Fibroblast of lung (primary cell): ENCODE results near the gene SPATC1L. TPM values are rescaled to one million over a fixed set of nuclear protein-coding genes. Genes with fewer than 3 reads are reported as not detected.
"Not testable (repeated sequence)": the region's sequence is repeated elsewhere in the genome, so short reads cannot be mapped to it uniquely, and the experiment has no call there.

Experiments used
- DNase-seq, 2 donors: peaks; one replicate each; pipeline versions ENCODE4 v3.0.0 to v3.0.0-alpha.2; 2010; ENCODE audit warnings: low read depth in 2 of 2
- H2AFZ ChIP-seq: 2 replicates; pipeline ENCODE4 v1.5.1; 2012; ENCODE audit warnings: low read length, control low read depth, inconsistent platforms
- H3K27ac ChIP-seq: 2 replicates; pipeline ENCODE4 v1.5.1; 2011; ENCODE audit warnings: low read length, control low read depth; ENCODE audit not compliant: insufficient read depth
- H3K27me3 ChIP-seq: 2 replicates; pipeline ENCODE4 v1.5.1; 2011; ENCODE audit warnings: mild to moderate bottlenecking, low read length; ENCODE audit not compliant: control insufficient read depth, insufficient read depth
- H3K36me3 ChIP-seq: 2 replicates; pipeline ENCODE4 v1.5.1; 2011; ENCODE audit warnings: low read length; ENCODE audit not compliant: control insufficient read depth, insufficient read depth
- H3K4me1 ChIP-seq: 2 replicates; pipeline ENCODE4 v1.5.1; 2011; ENCODE audit warnings: low read length; ENCODE audit not compliant: control insufficient read depth, insufficient read depth; ENCODE audit errors: extremely low read depth
- H3K4me2 ChIP-seq: 2 replicates; pipeline ENCODE4 v1.5.1; 2011; ENCODE audit warnings: low read length, control low read depth; ENCODE audit not compliant: insufficient read depth; ENCODE audit errors: extremely low read depth
- H3K4me3 ChIP-seq, 4 experiments: fragments of 200-600 bp in 1 of 4; sonication (generic) in 1 of 4; replicated peaks in 1 of 4; 2 replicates each; pipeline ENCODE4 v1.5.1; 2011 to 2016; ENCODE audit warnings: low read length in 4 of 4, low read depth in 3 of 4, mild to moderate bottlenecking in 3 of 4, control low read depth in 2 of 4, inconsistent platforms in 1 of 4, mixed read lengths in 1 of 4; ENCODE audit not compliant: insufficient read depth in 1 of 4; ENCODE audit errors: control extremely low read depth in 1 of 4
- H3K79me2 ChIP-seq: 2 replicates; pipeline ENCODE4 v1.5.1; 2012; ENCODE audit warnings: mild to moderate bottlenecking, low read length, inconsistent platforms; ENCODE audit not compliant: control insufficient read depth, insufficient read depth
- H3K9ac ChIP-seq: 2 replicates; pipeline ENCODE4 v1.5.1; 2011; ENCODE audit warnings: mild to moderate bottlenecking, low read length, control low read depth; ENCODE audit not compliant: insufficient read depth
- H3K9me3 ChIP-seq: 2 replicates; pipeline ENCODE4 v1.5.1; 2012; ENCODE audit warnings: low read depth, low read length; ENCODE audit not compliant: control insufficient read depth, insufficient read depth
- H4K20me1 ChIP-seq: 2 replicates; pipeline ENCODE4 v1.5.1; 2011; ENCODE audit warnings: low read length; ENCODE audit not compliant: control insufficient read depth, insufficient read depth; ENCODE audit errors: extremely low read depth
- EZH2 ChIP-seq: IDR thresholded peaks from 2 replicates; pipeline ENCODE4 v1.5.1; 2012; ENCODE audit warnings: low read length, control low read depth, mild to moderate bottlenecking; ENCODE audit errors: missing control alignments
- polyA plus RNA-seq, 2 donors: library from polyadenylated mRNA; depleted of rRNA in 1 of 2; stranded (reverse) in 1 of 2; unstranded in 1 of 2; fragments of >200 nt; gene quantifications; 2 replicates each; pipeline ENCODE4 v1.2.1, GENCODE V29; 2011 to 2012; ENCODE audit warnings: missing spikeins in 1 of 2
- total RNA-seq: library from RNA; depleted of rRNA; stranded (reverse); fragments of >200 nt; gene quantifications from 2 replicates; pipeline ENCODE4 v1.2.1, GENCODE V29; 2014
- TF ChIP-seq, protein P1 (sequence below), 2 donors: IDR thresholded peaks in 1 of 2; conservative IDR thresholded peaks in 1 of 2; 1 replicate in 1 of 2; 2 replicates in 1 of 2; pipeline ENCODE4 v1.5.1; 2011 to 2012; ENCODE audit warnings: low read length in 2 of 2, control low read depth in 1 of 2, inconsistent platforms in 1 of 2, low read depth in 1 of 2, mild to moderate bottlenecking in 1 of 2

The SPATC1L gene
- total and polyA plus RNA-seq, 2 donors (not counting 1 experiment from before 2014, with no cell fraction given): 2.9 to 9.6 TPM

GRCh38 chr21:46141767-46142581 lies 42.3 kb downstream of the SPATC1L start:
- H3K36me3 ChIP-seq: no peaks in the 10 kb centered on the region
- H3K4me2 ChIP-seq: no peak overlapping the region
- H4K20me1 ChIP-seq: no peaks in the 10 kb centered on the region
- no peak overlapping the region for H3K27ac ChIP-seq
- no peaks in the 10 kb centered on the region for H3K27me3 ChIP-seq
- H2AFZ ChIP-seq: no peak overlapping the region
- no peak overlapping the region for H3K9ac ChIP-seq
- no peak overlapping the region for H3K4me3 ChIP-seq
- no peaks in the 10 kb centered on the region for H3K9me3 ChIP-seq
- no peaks in the 10 kb centered on the region for H3K79me2 ChIP-seq
- no peak for TF ChIP-seq EZH2
- TF ChIP-seq, protein P1, sequence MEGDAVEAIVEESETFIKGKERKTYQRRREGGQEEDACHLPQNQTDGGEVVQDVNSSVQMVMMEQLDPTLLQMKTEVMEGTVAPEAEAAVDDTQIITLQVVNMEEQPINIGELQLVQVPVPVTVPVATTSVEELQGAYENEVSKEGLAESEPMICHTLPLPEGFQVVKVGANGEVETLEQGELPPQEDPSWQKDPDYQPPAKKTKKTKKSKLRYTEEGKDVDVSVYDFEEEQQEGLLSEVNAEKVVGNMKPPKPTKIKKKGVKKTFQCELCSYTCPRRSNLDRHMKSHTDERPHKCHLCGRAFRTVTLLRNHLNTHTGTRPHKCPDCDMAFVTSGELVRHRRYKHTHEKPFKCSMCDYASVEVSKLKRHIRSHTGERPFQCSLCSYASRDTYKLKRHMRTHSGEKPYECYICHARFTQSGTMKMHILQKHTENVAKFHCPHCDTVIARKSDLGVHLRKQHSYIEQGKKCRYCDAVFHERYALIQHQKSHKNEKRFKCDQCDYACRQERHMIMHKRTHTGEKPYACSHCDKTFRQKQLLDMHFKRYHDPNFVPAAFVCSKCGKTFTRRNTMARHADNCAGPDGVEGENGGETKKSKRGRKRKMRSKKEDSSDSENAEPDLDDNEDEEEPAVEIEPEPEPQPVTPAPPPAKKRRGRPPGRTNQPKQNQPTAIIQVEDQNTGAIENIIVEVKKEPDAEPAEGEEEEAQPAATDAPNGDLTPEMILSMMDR (conservative IDR thresholded peaks at IDR 0.05 in 1 of 2, IDR thresholded peaks at IDR 0.05 in 1 of 2; ENCODE audit: low read depth in 1 of 2, low read length in 2 of 2): no peak
- no peak for DNase-seq
- H3K4me1 ChIP-seq: peaks cover 3% of the 10 kb centered on the region

DNA sequence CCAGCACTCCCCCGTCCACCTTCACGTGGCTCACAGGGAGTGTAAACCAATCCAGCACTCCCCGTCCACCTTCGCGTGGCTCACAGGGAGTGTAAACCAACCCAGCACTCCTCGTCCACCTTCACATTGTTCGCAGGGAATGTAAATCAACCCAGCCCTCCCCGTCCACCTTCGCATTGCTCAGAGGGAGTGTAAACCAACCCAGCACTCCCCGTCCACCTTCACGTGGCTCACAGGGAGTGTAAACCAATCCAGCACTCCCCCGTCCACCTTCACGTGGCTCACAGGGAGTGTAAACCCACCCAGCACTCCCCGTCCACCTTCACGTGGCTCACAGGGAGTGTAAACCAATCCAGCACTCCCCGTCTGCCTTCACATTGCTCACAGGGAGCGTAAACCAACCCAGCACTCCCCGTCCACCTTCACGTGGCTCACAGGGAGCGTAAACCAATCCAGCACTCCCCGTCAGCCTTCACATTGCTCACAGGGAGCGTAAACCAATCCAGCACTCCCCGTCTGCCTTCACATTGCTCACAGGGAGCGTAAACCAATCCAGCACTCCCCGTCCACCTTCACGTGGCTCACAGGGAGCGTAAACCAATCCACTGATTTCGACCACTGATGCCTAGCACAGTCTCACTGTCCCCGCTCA lies 43.8 kb downstream of the SPATC1L start:
- not testable (repeated sequence) for DNase-seq, H3K4me1 ChIP-seq, H3K27ac ChIP-seq, H3K27me3 ChIP-seq, H4K20me1 ChIP-seq, H3K79me2 ChIP-seq, H3K9ac ChIP-seq, H3K4me3 ChIP-seq, H3K9me3 ChIP-seq, H2AFZ ChIP-seq, H3K4me2 ChIP-seq, H3K36me3 ChIP-seq

DNA sequence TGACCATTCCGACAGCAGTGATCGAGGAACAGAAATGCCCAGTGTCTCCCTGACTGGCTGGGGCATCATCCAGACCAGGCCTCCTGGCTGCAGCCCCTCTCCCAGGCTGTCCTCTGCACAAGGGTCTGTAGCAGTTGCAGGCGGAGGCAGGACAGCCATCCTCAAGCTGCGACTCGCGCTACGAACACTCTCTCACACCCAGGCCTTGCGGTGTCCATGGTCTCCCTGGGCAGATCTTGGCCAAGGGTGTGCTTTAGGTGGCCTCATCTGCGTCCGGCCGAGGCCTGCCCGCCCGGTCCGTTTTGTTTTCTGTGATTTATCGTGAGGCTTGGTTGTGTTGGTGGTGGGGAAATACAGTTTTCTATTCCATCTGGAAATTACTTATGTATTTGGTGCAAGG lies 44.6 kb downstream of the SPATC1L start:
- no peak overlapping the region for H3K9ac ChIP-seq
- DNase-seq: no peak
- no peak overlapping the region for H3K4me2 ChIP-seq
- TF ChIP-seq, protein P1 (conservative IDR thresholded peaks at IDR 0.05 in 1 of 2, IDR thresholded peaks at IDR 0.05 in 1 of 2; ENCODE audit: low read depth in 1 of 2, low read length in 2 of 2): no peak
- TF ChIP-seq EZH2: no peak
- no peak overlapping the region for H3K27ac ChIP-seq
- H4K20me1 ChIP-seq: no peaks in the 10 kb centered on the region
- peaks cover 3% of the 10 kb centered on the region for H3K4me1 ChIP-seq
- H3K4me3 ChIP-seq: no peak overlapping the region
- no peak overlapping the region for H2AFZ ChIP-seq
- H3K27me3 ChIP-seq: no peaks in the 10 kb centered on the region
- H3K36me3 ChIP-seq: no peaks in the 10 kb centered on the region
- H3K79me2 ChIP-seq: no peaks in the 10 kb centered on the region
- no peaks in the 10 kb centered on the region for H3K9me3 ChIP-seq
